NT2/D1 (cell line): ENCODE measurements around the gene HOXD3.

Experiments used
- SUZ12 ChIP-seq: IDR thresholded peaks from 2 replicates; pipeline ENCODE4 v1.6.1; 2011; ENCODE audit not compliant: insufficient read length, insufficient read depth; ENCODE audit errors: extremely low read depth
- YY1 ChIP-seq: IDR thresholded peaks from 2 replicates; pipeline ENCODE4 v1.6.1; 2011; ENCODE audit not compliant: insufficient read length, insufficient read depth
- ZNF274 ChIP-seq: IDR thresholded peaks from 2 replicates; pipeline ENCODE4 v1.6.1; 2011; ENCODE audit warnings: mild to moderate bottlenecking, low read depth, low read length

DNA sequence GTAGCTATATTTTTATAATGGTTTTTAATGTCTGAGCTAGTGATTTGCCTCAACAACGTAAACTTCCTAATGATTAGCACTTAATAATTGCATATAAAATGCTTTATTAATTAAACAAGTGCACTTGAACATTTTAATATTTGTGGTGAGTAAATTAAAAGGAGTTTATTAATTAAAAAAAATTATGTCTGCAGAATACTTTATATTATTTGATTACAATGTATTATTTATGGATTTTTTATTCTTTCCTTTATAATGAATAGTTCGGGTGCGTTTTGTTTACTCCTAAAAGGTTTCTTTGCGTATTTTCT, 25.3 kb upstream of the HOXD3 start:
- TF ChIP-seq YY1: no peak
- TF ChIP-seq ZNF274: no peak
- no peak for TF ChIP-seq SUZ12
